Stimulated activated CD4-positive, alpha-beta T cell treated with anti-CD3 and anti-CD28 coated beads, TNF-alpha, amount 100 ng/mL, for 48 hours (primary cell): Measurements from ENCODE around the gene HAGH.

Source experiments
- DNase-seq, 3 donors: peaks; one replicate each; pipeline ENCODE4 v3.0.0-alpha.2; 2020; ENCODE audit warnings: low read depth in 3 of 3

HAGH gene

DNA sequence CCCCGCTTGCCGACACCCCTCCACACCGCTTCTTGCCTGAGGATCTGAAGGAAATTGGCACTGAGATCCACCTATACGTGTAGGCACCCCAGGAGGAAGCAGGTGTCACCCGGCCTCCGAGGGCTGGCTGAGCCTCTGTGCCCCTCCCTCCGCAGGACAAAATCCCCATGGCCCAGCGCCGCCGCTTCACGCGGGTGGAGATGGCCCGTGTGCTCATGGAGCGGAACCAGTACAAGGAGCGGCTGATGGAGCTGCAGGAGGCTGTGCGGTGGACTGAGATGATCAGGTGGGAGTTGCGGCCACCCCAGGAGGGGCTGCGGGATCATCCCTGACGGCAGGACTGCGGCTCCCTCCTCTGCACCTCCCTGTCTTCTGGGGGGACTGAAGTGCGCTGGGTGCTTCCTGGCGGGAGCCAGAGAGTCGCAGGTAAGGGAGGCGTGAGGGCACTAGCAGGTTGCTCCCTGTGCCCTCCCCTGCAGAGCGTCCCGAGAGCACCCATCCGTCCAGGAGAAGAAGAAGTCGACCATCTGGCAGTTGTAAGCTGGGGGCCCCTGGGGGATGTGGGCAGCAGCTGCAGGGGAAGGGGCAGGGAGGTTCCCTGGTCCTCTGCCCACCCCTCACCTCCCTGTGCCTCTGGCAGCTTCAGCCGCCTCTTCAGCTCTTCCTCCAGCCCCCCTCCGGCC lies 64.3 kb downstream of the HAGH start:
- no peak for DNase-seq

DNA sequence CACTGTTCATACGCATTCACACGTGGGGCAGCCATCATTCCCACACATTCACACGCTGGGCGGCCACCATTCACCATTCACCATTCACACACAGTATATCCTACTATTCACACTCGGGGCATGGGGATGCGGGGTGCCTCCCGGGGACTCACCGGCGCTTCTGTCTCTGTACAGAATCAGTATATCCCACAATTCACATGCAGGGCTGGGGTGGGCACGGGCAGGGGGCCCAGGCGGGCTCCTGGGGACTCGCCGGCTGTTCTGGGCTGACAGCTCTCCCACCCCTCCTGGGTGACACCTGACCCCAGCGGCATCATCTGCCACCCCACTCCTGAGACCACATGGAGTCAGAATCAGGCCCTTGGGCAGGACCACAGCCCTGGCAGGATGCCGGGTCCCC lies 64.9 kb downstream of the HAGH start:
- no peak for DNase-seq

DNA sequence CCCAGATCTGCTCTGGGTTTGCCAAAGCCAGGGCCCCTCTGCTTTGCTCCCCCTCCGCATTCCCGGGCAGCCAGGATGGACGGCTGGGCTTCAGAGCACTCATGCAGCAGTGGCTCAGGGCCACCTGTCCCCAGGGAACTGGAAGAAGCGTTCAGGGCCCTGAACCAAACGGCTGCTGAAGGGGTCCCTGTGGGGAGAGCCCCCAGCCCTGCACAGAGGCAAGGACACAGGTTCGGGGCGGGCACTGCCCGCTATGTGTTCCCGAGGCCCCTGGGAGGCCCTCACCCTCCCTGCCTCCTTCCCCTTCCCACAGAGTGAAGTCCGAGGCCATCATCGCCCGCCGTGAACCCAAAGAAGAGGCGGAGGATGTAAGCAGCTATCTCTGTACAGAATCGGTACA lies 65.7 kb downstream of the HAGH start:
- DNase-seq = no peak

DNA sequence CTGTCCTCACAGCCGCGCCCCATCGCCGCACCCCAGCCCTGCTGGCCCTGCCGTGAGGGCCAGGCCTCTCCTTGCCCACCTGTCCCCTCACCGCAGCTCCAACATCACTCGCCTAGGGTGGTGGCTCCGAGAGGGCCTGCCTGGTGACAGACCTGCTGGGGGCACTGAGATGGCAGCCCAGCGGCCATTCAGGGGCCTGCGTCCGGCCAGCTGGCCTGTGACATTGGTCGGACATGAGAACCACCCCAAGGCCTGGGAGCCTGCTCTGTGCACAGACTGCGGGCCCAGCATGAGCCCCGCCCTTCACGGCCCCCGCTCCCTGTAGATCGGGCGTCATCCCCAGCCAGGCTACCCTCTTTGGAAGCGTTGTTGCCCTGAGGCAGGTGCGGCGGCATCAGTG lies 67.1 kb downstream of the HAGH start:
- no peak for DNase-seq

DNA sequence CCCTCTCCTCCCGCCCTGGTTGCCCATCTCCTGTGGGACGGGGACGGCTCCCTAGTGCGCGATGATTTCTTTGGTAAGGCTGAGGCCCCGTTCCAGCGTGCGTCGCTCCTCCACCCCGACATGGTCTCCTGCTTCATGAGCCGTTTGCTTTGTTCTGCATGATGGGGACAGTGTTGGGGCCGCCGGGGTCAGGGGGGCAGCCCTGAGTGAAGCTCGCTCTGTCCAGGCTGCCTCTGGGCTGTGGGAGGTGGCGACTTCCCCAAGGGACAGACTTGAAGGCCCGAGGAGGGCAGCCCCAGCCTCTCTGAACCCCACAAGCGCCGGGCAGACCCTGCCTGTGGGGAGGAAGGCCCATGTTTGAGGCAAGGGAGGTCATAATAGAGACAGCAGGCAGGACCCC lies 67.7 kb downstream of the HAGH start:
- DNase-seq = no peak

DNA sequence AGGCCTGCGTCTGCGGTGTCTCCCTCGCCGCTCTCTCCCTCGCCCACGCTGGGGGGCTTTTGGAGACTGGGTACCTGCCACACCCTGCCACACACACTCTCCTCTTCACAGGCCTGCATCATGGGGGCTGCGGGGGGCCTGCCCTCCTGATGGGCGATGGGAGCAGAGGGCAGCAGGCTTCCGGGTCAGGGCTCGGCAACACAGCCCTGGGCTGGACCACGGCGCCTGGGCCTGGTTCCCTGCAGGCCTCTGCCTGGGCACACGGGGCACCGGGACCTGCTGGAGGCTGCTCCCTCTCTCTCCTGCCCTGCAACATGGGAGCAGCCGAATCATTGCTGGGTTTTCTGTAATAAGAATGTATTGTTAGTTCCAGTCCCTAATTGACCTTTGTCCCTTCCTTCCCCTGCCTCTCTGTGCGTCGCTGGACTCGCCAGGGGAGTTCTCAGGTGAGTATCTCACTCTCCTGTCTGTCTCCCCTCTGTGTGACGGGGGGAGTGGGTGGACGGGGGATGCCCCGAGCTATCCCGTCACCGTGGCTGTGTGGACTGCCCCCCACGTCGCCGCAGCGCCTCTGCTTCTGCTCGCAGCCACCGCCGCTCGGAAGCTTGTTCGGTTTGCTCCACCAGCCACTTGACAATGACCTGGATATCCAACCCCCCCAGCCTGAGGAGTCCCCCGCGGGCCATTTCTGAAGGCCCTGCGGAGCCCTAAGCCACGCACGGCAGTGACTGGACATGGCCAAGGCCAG lies 68.7 kb downstream of the HAGH start:
- DNase-seq = no peak
